HG03039 (cell line): ENCODE measurements around the gene ARMH1.
"Not testable (repeated sequence)": the region's sequence is repeated elsewhere in the genome, so short reads cannot be mapped to it uniquely, and the experiment has no call there.

Experiments used
- ATAC-seq: cut with Tn5 transposase; IDR thresholded peaks from one replicate; pipeline ENCODE4 v1.9.1; 2021; ENCODE audit warnings: mild to moderate bottlenecking, moderate library complexity; ENCODE audit not compliant: unreplicated experiment

Gene ARMH1

DNA sequence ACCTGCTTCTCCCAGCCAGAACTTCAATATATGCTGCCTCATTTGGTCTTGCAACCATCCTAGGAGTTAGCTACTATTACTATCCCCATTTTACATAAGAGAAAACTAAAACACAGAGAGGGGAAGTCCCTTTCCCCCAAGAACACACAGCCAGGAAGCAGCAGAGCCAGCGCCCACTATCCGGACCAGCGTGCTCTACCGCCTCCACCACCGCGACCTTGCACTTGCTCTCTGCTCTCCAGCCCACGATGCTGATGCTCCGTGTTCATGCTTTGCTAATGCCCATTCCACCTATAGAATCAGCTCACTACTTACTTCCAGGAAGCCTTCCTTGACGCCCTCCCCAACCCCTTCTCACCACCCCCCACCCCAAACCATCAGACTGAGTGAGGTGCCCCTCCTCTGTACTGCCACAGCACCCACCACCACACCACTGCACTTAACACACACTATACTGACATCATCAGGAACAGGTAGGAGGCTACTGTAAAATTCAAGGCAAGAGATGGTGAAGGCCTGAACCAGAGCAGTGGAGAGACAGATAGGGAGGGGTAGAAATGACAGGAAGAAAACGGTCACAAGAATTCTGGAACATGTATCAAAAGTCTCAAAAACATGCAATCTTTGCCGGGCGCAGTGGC is 9.7 kb upstream of the ARMH1 start:
- no peak for ATAC-seq

- not testable (repeated sequence) for ATAC-seq
These were observed 7.8 kb upstream of the ARMH1 start for GRCh38 chr1:44666719-44667118.

DNA sequence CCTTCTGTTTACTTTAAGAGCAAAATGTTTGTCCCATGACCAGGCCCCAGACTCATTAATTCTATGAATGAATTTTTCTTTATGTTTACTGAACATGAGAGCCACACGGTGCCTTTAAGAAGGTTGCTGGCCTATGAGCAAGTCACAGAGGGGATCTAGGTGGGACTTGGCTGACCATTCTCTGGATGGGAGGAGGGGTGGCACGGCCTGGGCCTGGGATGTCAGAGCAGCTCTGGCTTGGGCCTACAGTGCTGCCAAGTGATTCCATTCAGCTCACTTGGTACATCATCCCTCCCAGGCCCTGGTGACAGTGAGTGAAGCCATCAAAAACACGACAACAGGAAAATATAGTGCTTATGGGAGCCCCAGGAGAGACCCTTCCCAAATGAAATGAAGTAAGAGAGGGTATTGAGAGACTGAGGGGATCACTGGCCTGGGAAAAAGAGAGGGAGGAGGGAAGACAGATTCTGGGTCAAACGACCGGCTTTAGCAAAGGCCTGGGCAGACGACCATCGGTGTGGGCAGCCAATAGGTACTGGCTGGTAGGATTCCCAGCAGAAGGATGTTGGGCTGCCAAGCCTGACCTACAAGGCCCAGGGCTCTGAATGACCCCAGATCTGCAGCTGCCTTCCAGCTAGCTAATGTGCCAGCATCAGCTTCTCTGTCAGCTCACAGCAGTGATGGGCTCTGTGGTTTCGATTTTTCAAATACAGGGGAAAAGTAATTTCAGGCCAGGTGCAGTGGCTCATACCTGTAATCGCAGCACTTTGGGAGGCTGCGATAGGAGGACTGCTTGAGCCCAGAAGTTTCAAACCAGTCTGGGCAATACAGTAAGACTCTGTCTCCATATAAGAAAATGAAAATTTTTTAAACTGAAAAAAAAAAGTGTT is 3.5 kb upstream of the ARMH1 start:
- ATAC-seq: no peak

GRCh38 chr1:44672254-44672955 is 2.1 kb upstream of the ARMH1 start:
- ATAC-seq: no peak

DNA sequence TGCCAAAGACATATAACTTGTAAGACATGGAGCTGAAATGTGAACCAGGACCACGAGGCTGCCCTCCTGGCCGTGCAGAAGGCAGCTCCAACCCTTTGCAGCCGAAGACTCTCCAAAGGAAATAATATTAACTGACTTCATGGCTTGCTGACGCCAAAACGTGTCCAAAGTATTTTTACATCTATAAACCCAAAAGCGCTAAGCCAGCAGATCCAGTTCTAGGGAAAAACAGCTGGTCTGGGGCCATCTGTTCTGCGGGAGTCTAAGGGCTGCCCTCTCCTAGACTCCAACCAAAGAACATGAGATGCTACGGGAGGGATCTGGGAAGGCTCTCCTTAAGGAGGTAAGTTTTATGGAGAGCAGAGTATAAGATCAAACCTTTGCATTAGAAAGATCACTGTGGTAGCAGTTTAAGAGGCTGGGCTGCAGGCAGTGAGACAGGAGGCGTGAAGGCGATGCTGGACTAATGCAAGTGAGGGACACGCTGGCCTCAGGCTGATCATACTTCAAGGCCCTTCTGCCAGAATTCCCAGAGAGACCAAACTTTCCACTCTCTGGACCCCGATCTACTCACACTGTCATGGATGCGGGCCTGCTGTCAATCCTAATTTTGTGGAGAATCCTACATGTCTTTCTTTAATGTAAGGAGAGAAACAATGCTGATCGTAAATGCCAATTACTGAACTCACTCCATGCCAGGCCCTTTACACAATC is 1.4 kb upstream of the ARMH1 start:
- no peak for ATAC-seq

DNA sequence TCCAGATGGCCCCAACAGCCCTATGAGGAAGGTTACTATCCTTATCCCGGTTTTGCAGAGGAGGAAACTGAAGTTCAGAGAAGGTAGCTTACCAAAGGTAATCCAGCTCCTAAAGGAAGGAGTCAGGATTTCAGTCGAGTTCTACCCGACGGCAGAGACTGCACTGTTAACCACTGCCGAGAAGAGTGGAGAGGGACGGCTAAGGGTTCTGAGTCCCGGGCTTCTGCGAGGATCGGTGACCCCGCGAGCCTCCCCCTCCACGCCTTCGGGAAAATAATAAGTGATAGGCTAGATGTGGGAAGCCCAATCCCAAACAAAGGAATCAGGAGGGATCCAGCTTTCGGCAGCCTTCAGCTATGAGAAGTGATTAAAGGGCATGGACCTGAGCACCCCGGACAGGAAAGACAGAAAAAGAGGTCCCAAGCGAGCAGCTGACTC is 820 bp upstream of the ARMH1 start:
- peak; percentile 1 for ATAC-seq

DNA sequence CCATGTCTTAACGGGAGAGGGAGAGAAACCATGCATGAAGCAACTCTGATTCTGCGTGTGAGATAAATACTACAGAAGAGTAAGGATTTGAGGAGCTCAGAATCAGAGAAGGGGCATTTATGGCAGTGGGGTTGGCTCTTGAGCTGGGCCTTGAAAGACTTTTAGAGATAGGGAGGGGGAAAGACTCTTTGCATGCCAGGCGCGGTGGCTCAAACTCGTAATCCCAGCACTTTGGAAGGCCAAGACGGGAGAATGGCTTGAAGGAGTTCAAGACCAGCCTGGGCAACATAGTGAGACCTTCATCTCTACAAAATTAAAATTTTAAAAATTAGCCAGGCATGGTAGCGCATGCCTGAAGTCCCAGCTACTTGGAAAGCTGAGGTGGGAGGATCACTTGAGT is 672 bp downstream of the ARMH1 start:
- no peak for ATAC-seq

GRCh38 chr1:44676484-44677200 is 2.1 kb downstream of the ARMH1 start:
- ATAC-seq: no peak

GRCh38 chr1:44677201-44677766 is 2.8 kb downstream of the ARMH1 start:
- ATAC-seq: no peak

DNA sequence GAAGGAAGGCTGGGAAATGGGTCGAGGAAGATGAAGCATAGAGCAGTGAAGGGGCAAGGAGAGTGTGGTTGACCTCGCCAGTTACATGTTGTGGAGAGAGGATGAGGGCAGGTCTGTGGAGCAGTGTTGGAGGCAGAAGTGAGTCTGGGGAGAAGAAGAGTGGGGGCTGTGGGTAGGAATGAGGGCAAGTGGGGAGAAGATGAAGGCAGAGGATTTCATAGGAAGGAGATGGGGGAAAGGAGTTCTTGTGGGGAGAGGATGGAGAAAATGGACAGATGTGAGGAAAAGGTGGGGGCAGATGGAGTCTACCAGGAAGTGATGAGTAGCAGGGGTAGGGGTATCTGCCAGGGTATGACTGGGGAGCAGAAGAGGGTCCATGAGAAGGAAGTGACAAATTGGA is 3.6 kb downstream of the ARMH1 start:
- no peak for ATAC-seq

GRCh38 chr1:44678626-44679025 is 4.1 kb downstream of the ARMH1 start:
- ATAC-seq: no peak

DNA sequence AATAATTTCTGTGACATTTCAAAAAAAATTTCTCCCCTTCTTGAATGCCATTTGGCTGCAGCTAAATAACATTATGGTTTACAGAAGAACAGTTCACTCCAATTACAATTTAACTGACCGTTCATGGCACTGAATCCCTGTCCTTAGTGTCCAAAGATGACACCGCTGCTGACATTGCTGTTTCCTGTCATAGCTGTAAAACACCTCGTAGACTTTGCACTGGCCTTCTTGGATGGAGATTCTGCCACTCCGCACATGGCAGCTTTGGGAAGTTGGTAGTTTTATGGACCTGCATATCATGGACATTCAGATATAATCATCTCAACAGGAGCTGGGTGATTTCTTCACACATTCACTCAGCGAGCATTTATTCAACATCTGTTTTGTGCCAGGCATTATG is 5.0 kb downstream of the ARMH1 start:
- ATAC-seq: no peak

DNA sequence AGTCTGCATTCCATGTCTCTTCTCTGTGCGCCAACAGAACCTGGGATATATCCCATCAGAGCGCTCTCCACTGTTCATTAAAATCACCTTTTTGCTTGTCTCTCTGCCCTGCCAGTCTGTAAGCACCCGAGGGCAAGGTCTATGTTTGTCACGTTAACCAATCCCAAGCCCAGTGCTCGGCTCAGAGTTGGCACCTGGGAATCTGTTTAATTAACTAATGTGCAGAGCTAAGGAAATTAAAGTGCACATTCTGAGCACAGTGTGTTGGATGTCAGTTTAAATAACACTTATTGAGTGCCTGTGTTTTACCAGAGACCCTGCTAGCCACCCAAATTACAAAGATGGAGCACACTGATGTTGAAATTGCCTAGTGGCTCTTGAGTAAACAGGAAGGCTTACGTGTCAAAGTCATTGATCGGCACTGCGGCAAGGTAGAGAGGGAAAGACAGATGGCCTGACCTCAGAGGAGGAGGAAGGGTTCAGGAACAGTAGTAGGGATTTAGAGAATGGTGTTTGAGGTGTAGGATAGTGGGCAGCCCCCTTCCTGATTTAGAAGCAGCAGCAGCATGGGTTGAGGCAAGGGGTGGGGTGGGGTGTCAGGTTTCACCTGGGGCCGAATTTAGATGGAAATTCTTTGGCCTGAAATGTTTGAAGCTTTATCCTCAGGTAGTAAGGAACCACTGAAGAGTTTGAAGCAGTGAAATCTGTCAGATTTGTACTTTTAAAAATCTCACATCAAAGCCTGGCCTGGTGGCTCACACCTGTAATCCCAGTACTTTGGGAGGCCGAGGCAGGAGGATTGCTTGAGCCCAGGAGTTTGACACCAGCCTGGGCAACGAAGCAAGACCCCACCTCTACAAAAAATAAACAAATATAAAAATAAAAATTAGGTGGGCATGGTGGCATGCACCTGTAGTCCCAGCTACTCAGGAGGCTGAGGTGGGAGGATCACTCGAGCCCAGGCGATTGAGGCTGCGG is 7.7 kb downstream of the ARMH1 start:
- ATAC-seq: no peak

DNA sequence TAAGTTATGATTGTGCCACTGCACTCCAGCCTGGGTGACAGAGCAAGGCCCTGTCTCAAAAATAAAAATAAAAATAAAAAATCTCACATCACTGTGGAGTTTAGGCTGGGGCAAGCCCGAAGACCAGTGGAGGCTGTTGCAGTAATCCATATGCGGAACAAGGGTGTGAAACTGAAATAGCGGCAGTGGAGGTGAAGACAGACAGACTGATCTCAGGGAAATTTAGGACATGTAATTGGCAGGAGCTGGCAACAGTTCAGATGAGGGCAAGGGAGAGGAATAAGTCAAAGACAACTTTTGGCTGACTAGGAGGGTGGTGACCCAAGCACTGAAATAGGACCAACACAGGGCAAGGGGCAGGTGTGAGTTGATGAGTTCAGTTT is 8.4 kb downstream of the ARMH1 start:
- no peak for ATAC-seq

- ATAC-seq: peak; percentile 71
These were observed 10.0 kb downstream of the ARMH1 start for GRCh38 chr1:44684525-44684924.

DNA sequence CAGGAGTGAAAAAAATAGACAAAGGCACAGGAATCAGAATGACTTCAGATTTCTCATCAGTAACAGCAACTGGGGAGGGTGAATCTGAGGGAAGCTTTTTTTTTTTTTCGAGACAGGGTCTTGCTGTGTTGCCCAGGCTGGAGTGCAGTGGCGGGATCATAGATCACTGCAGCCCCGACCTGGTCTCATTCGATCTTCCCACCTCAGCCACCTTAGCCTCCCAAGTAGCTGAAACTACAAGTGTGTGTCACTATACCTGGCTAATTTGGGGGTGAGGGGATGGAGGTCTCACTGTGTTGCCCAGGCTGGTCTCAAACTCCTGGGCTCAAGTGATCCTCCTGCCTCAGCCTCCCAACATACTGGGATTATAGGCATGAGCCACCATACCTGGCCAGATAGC is 10.7 kb downstream of the ARMH1 start:
- ATAC-seq: no peak

DNA sequence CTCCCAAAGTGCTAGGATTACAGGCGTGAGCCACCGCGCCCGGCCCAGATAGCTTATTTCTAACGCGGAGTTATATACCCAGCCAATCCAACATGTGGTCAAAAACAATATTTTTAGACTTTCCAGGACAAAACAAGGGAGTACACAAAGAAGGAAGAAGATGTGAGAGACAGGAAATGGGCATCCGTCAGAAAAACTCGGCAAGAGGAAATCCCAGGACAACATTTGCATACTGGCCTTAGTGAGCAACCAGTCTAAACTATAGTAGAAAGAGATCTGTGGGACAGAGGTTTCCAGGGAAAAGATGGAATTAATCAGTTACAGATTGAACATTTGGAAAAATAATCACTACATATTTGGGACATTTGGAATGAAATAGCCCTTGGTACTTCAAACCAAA is 11.4 kb downstream of the ARMH1 start:
- no peak for ATAC-seq

- no peak for ATAC-seq
These were observed 14.4 kb downstream of the ARMH1 start for GRCh38 chr1:44688760-44689446.

DNA sequence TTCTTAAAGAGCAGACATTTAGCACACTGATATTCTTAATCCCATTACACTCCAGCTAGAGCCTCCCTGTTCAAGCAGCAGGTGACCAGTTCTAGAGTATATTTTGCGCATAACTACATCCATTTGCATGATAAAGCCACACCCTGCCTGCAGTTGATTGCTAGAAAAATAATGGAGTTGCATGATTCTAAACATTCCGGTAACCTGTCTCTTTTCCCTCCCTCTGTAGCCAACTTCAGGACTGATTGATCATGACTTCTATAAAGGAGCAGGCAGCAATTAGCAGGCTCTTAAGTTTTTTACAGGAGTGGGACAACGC is 14.9 kb downstream of the ARMH1 start:
- ATAC-seq: no peak
